ENCODE results near the gene FLOT1. TPM values are rescaled to one million over a fixed set of nuclear protein-coding genes. Genes with fewer than 3 reads are reported as not detected.
A peak's percentile ranks its signal among the peaks of the same experiment; 100 is the strongest.

The FLOT1 gene
- total and polyA plus RNA-seq, 9 of the 15 experiments (the other 6 are each of a cell fraction or from before 2014, with no cell fraction given), result 11.7 to 149 (median 118) TPM

DNA sequence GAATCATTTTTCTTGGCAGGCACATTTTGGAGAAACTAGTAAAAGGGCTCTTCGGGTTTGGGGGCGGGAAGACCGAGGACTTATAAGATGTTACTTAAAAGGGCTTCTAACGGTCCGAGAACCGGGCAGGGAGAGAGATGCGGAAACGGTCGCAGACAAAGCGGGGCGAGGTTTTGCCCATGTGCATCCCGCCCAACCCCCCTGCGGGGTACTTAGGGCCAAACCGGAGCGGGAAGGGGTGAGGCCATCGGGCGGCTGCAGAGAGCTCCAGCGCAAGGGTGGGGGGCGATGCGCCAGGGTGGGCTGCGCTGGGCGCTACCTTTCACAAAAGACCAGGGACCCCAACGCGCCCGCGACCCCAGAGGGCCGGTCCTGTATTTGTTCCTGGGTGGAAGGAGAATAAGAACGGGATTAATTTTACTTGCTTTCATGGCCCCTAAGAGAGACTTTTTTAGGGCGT is 21.7 kb downstream of the FLOT1 start (continued):
- TF ChIP-seq, protein P1, sequence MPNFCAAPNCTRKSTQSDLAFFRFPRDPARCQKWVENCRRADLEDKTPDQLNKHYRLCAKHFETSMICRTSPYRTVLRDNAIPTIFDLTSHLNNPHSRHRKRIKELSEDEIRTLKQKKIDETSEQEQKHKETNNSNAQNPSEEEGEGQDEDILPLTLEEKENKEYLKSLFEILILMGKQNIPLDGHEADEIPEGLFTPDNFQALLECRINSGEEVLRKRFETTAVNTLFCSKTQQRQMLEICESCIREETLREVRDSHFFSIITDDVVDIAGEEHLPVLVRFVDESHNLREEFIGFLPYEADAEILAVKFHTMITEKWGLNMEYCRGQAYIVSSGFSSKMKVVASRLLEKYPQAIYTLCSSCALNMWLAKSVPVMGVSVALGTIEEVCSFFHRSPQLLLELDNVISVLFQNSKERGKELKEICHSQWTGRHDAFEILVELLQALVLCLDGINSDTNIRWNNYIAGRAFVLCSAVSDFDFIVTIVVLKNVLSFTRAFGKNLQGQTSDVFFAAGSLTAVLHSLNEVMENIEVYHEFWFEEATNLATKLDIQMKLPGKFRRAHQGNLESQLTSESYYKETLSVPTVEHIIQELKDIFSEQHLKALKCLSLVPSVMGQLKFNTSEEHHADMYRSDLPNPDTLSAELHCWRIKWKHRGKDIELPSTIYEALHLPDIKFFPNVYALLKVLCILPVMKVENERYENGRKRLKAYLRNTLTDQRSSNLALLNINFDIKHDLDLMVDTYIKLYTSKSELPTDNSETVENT (CRISPR knock-in tag; IDR thresholded peaks at IDR 0.05), result 0 out of 2 replicates have a peak, but pooled peaks have one; percentile 10
- TF ChIP-seq, protein P2, sequence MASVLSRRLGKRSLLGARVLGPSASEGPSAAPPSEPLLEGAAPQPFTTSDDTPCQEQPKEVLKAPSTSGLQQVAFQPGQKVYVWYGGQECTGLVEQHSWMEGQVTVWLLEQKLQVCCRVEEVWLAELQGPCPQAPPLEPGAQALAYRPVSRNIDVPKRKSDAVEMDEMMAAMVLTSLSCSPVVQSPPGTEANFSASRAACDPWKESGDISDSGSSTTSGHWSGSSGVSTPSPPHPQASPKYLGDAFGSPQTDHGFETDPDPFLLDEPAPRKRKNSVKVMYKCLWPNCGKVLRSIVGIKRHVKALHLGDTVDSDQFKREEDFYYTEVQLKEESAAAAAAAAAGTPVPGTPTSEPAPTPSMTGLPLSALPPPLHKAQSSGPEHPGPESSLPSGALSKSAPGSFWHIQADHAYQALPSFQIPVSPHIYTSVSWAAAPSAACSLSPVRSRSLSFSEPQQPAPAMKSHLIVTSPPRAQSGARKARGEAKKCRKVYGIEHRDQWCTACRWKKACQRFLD (CRISPR knock-in tag; IDR thresholded peaks at IDR 0.05), result no peak
- TF ChIP-seq, protein P3, sequence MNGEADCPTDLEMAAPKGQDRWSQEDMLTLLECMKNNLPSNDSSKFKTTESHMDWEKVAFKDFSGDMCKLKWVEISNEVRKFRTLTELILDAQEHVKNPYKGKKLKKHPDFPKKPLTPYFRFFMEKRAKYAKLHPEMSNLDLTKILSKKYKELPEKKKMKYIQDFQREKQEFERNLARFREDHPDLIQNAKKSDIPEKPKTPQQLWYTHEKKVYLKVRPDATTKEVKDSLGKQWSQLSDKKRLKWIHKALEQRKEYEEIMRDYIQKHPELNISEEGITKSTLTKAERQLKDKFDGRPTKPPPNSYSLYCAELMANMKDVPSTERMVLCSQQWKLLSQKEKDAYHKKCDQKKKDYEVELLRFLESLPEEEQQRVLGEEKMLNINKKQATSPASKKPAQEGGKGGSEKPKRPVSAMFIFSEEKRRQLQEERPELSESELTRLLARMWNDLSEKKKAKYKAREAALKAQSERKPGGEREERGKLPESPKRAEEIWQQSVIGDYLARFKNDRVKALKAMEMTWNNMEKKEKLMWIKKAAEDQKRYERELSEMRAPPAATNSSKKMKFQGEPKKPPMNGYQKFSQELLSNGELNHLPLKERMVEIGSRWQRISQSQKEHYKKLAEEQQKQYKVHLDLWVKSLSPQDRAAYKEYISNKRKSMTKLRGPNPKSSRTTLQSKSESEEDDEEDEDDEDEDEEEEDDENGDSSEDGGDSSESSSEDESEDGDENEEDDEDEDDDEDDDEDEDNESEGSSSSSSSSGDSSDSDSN (IDR thresholded peaks at IDR 0.05; ENCODE audit: borderline replicate concordance in 1 of 2, low read depth in 2 of 2, low read length in 2 of 2), result no peak
- TF ChIP-seq, protein P4, sequence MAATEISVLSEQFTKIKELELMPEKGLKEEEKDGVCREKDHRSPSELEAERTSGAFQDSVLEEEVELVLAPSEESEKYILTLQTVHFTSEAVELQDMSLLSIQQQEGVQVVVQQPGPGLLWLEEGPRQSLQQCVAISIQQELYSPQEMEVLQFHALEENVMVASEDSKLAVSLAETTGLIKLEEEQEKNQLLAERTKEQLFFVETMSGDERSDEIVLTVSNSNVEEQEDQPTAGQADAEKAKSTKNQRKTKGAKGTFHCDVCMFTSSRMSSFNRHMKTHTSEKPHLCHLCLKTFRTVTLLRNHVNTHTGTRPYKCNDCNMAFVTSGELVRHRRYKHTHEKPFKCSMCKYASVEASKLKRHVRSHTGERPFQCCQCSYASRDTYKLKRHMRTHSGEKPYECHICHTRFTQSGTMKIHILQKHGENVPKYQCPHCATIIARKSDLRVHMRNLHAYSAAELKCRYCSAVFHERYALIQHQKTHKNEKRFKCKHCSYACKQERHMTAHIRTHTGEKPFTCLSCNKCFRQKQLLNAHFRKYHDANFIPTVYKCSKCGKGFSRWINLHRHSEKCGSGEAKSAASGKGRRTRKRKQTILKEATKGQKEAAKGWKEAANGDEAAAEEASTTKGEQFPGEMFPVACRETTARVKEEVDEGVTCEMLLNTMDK (IDR thresholded peaks at IDR 0.05; ENCODE audit: borderline replicate concordance, insufficient read depth, low read depth, low read length, poor library complexity, severe bottlenecking), result no peak
- TF ChIP-seq SMAD4 (CRISPR knock-in tag; conservative IDR thresholded peaks at IDR 0.05) (no peak), POLR2AphosphoS5 (IDR thresholded peaks at IDR 0.05; ENCODE audit: control insufficient read depth, insufficient read depth, low read depth, low read length) (no peak; the same call in none of the 2 replicates), PHB (CRISPR knock-in tag; IDR thresholded peaks at IDR 0.05) (0 out of 2 replicates have a peak, but pooled peaks have one; percentile 19), ZNF197 (CRISPR knock-in tag; IDR thresholded peaks at IDR 0.05; ENCODE audit: low read depth) (no peak), ETV6 (IDR thresholded peaks at IDR 0.05; ENCODE audit: borderline replicate concordance in 1 of 2, low read depth in 2 of 2, low read length in 1 of 2) (no peak), ETV6 (CRISPR knock-in tag; IDR thresholded peaks at IDR 0.05; ENCODE audit: borderline replicate concordance) (no peak), ZNF174 (CRISPR knock-in tag; IDR thresholded peaks at IDR 0.05) (no peak)
- TF ChIP-seq, protein P5, sequence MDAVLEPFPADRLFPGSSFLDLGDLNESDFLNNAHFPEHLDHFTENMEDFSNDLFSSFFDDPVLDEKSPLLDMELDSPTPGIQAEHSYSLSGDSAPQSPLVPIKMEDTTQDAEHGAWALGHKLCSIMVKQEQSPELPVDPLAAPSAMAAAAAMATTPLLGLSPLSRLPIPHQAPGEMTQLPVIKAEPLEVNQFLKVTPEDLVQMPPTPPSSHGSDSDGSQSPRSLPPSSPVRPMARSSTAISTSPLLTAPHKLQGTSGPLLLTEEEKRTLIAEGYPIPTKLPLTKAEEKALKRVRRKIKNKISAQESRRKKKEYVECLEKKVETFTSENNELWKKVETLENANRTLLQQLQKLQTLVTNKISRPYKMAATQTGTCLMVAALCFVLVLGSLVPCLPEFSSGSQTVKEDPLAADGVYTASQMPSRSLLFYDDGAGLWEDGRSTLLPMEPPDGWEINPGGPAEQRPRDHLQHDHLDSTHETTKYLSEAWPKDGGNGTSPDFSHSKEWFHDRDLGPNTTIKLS (IDR thresholded peaks at IDR 0.05; ENCODE audit: borderline replicate concordance, low read depth), result no peak
